GM15510 (cell line): ENCODE measurements around the gene ZMIZ1.

Experiments
- POLR2A ChIP-seq: IDR thresholded peaks from 3 replicates; pipeline ENCODE4 v1.6.1; 2011; ENCODE audit warnings: borderline replicate concordance; ENCODE audit not compliant: insufficient read length; ENCODE audit errors: extremely low read depth

Gene ZMIZ1

GRCh38 chr10:79142064-79142491 is 73.3 kb downstream of the ZMIZ1 start:
- TF ChIP-seq POLR2A = no peak

- TF ChIP-seq POLR2A = no peak
Measured at GRCh38 chr10:79142522-79143309, 74.0 kb downstream of the ZMIZ1 start.

GRCh38 chr10:79143879-79144278 is 75.1 kb downstream of the ZMIZ1 start:
- TF ChIP-seq POLR2A = no peak

GRCh38 chr10:79144351-79145173 is 75.8 kb downstream of the ZMIZ1 start:
- TF ChIP-seq POLR2A = no peak

- no peak for TF ChIP-seq POLR2A
Measured at GRCh38 chr10:79145174-79145483, 76.4 kb downstream of the ZMIZ1 start.

GRCh38 chr10:79145517-79146470 is 77.0 kb downstream of the ZMIZ1 start:
- no peak for TF ChIP-seq POLR2A

- TF ChIP-seq POLR2A = no peak
Measured at GRCh38 chr10:79146611-79147130, 77.9 kb downstream of the ZMIZ1 start.

- TF ChIP-seq POLR2A = no peak
Measured at GRCh38 chr10:79147306-79147705, 78.5 kb downstream of the ZMIZ1 start.

GRCh38 chr10:79147796-79148451 is 79.2 kb downstream of the ZMIZ1 start:
- TF ChIP-seq POLR2A = no peak

- TF ChIP-seq POLR2A = no peak
Measured at GRCh38 chr10:79148452-79149344, 79.9 kb downstream of the ZMIZ1 start.

GRCh38 chr10:79149345-79149661 is 80.5 kb downstream of the ZMIZ1 start:
- TF ChIP-seq POLR2A = no peak

- TF ChIP-seq POLR2A = no peak
Measured at GRCh38 chr10:79149662-79150443, 81.1 kb downstream of the ZMIZ1 start.

GRCh38 chr10:79150444-79150754 is 81.6 kb downstream of the ZMIZ1 start:
- TF ChIP-seq POLR2A = no peak
